Transverse colon (tissue), 4 donors: ENCODE measurements around the gene RHOT1. TPM values are rescaled to one million over a fixed set of nuclear protein-coding genes. Genes with fewer than 3 reads are reported as not detected.

ENCODE experiments used
- DNase-seq: peaks from one replicate; pipeline ENCODE4 v3.0.0-alpha.2; 2019
- H3K27ac ChIP-seq, 4 donors: fragments of 200-600 bp; sonication (generic); 2 replicates each; pipeline ENCODE4 v1.5.1; 2016 to 2018; ENCODE audit warnings: inconsistent platforms in 4 of 4
- H3K27me3 ChIP-seq: fragments of 200-600 bp; sonication (generic); 2 replicates; pipeline ENCODE4 v1.5.1; 2017; ENCODE audit warnings: inconsistent platforms
- H3K36me3 ChIP-seq, 4 donors: fragments of 200-600 bp; sonication (generic); 2 replicates each; pipeline ENCODE4 v1.5.1; 2017 to 2019; ENCODE audit warnings: inconsistent platforms in 4 of 4
- H3K4me1 ChIP-seq, 4 donors: fragments of 200-600 bp; sonication (generic); 2 replicates each; pipeline ENCODE4 v1.5.1; 2017 to 2020; ENCODE audit warnings: inconsistent platforms in 4 of 4
- H3K4me3 ChIP-seq, 4 donors: fragments of 200-600 bp; sonication (generic); 1 replicate in 1 of 4; 2 replicates in 3 of 4; pipeline versions ENCODE4 v1.5.1 to v1.6.1; 2017 to 2019; ENCODE audit warnings: inconsistent platforms in 4 of 4
- H3K9me3 ChIP-seq, 2 donors: fragments of 200-600 bp; sonication (generic); 2 replicates each; pipeline ENCODE4 v1.5.1; 2017 to 2019; ENCODE audit warnings: inconsistent platforms in 2 of 2
- CTCF ChIP-seq, 5 experiments: fragments of 200-600 bp in 3 of 5; fragments of 450-650 bp in 2 of 5; sonication (generic) in 3 of 5; IDR thresholded peaks; 1 replicate in 2 of 5; 2 replicates in 3 of 5; pipeline ENCODE4 v1.5.1; 2016 to 2017; ENCODE audit warnings: antibody characterized with exemption in 5 of 5, inconsistent platforms in 3 of 5, mild to moderate bottlenecking in 2 of 5, moderate library complexity in 1 of 5
- EP300 ChIP-seq: sonication (generic); formaldehyde crosslinking; IDR thresholded peaks from one replicate; pipeline ENCODE4 v1.6.1; 2017; ENCODE audit warnings: antibody characterized with exemption, low read depth
- POLR2A ChIP-seq: fragments of 450-650 bp; IDR thresholded peaks from one replicate; pipeline ENCODE4 v1.6.1; 2016; ENCODE audit warnings: antibody characterized with exemption, mild to moderate bottlenecking, moderate library complexity
- POLR2AphosphoS5 ChIP-seq, 3 donors: sonication (generic); formaldehyde crosslinking; IDR thresholded peaks; one replicate each; pipeline ENCODE4 v1.6.1; 2016; ENCODE audit warnings: antibody characterized with exemption in 3 of 3
- WGBS, 2 donors: methylation state at CpG; one replicate each; pipeline ENCODE4 v1.1.5; 2018; ENCODE audit warnings: low coverage in 1 of 2; 5-methylcytosine and 5-hydroxymethylcytosine counted together
- in situ Hi-C, 4 donors: fragments of 200-750 bp; cut with MboI; loops; one replicate each; pipeline versions ENCODE4 v1.15.0 to v1.15.1; 2017; ENCODE audit warnings: low sequenced_read_pairs in 3 of 4, low pct_ligation_motif_present in 1 of 4, low pct_unique_long_range_greater_than_20kb in 1 of 4
- intact Hi-C: fragments of 100-400 bp; cut with DNase I; formaldehyde crosslinking; loops from one replicate; pipeline ENCODE4 v1.15.1; 2023; ENCODE audit warnings: low total_unique reads
- total RNA-seq, 4 donors: library from RNA; depleted of rRNA; stranded (reverse); fragments of >200 nt; gene quantifications; one replicate each; pipeline ENCODE4 v1.1.0, GENCODE V29; 2016

The RHOT1 gene
- total RNA-seq, 4 donors from 2014 or later: 10.5 to 43.3 (median 30.8) TPM

GRCh38 chr17:32256012-32256700, 113.9 kb downstream of the RHOT1 start:
- no peak overlapping the region for H3K27ac ChIP-seq
- 18 to 25% methylated on average over 3 to 9 of the region's 9 CpGs for WGBS, 2 donors
- no peaks in the 10 kb centered on the region for H3K36me3 ChIP-seq
- no peak overlapping the region for H3K4me3 ChIP-seq
- intact Hi-C loops: no loop called here
- H3K4me1 ChIP-seq: peaks cover 0 to 9% (median 5%) of the 10 kb centered on the region in 4 donors
- H3K27me3 ChIP-seq: no peaks in the 10 kb centered on the region
- no peak for DNase-seq
- TF ChIP-seq POLR2A (no peak), CTCF (IDR thresholded peaks at IDR 0.05) (no peak), EP300 (no peak), POLR2AphosphoS5 (IDR thresholded peaks at IDR 0.05) (no peak)
- no peaks in the 10 kb centered on the region for H3K9me3 ChIP-seq
- in situ Hi-C loops: loop anchor here in 2 of 4 donors (5.0 kb wide), 1 partner anchor 61 kb away; no protein-coding TSS in a partner anchor

GRCh38 chr17:32256701-32257019, 114.4 kb downstream of the RHOT1 start:
- H3K4me3 ChIP-seq: no peak overlapping the region
- H3K9me3 ChIP-seq: no peaks in the 10 kb centered on the region
- in situ Hi-C loops (loop anchor here in 2 of 4 donors (5.0 kb wide), 1 partner anchor 61 kb away; no protein-coding TSS in a partner anchor), intact Hi-C loops (no loop called here)
- TF ChIP-seq CTCF (IDR thresholded peaks at IDR 0.05) (no peak), EP300 (no peak), POLR2A (no peak), POLR2AphosphoS5 (IDR thresholded peaks at IDR 0.05) (no peak)
- no peak overlapping the region for H3K27ac ChIP-seq
- H3K27me3 ChIP-seq: no peaks in the 10 kb centered on the region
- DNase-seq: no peak
- peaks cover 0 to 13% (median 5%) of the 10 kb centered on the region in 4 donors for H3K4me1 ChIP-seq
- 69 to 80% methylated on average over 1 to 4 of the region's 9 CpGs for WGBS, 2 donors
- H3K36me3 ChIP-seq: no peaks in the 10 kb centered on the region

- WGBS, 2 donors: 81 to 82% methylated on average over 6 to 18 of the region's 18 CpGs
- Histone ChIP-seq H3K27ac (no peak overlapping the region), H3K36me3 (no peaks in the 10 kb centered on the region), H3K4me3 (no peak overlapping the region), H3K4me1 (peaks cover 0 to 13% (median 5%) of the 10 kb centered on the region in 4 donors), H3K9me3 (no peaks in the 10 kb centered on the region), H3K27me3 (peaks cover 14% of the 10 kb centered on the region)
- DNase-seq: no peak
- in situ Hi-C loops: loop anchor here in 2 of 4 donors (5.0 kb wide), 1 partner anchor 59 kb away; no protein-coding TSS in a partner anchor
- intact Hi-C loops: no loop called here
- no peak for TF ChIP-seq POLR2AphosphoS5 (IDR thresholded peaks at IDR 0.05)
- no peak for TF ChIP-seq EP300
- no peak for TF ChIP-seq CTCF (IDR thresholded peaks at IDR 0.05)
- no peak for TF ChIP-seq POLR2A
Observed at GRCh38 chr17:32258383-32259140, 116.3 kb downstream of the RHOT1 start.

- H3K4me1 ChIP-seq: peaks cover 0 to 14% (median 5%) of the 10 kb centered on the region in 4 donors
- TF ChIP-seq POLR2AphosphoS5 (IDR thresholded peaks at IDR 0.05) (no peak), EP300 (no peak), CTCF (IDR thresholded peaks at IDR 0.05) (no peak), POLR2A (no peak)
- H3K36me3 ChIP-seq: no peaks in the 10 kb centered on the region
- peaks cover 24% of the 10 kb centered on the region for H3K27me3 ChIP-seq
- H3K27ac ChIP-seq: no peak overlapping the region
- H3K9me3 ChIP-seq: no peaks in the 10 kb centered on the region
- no peak overlapping the region for H3K4me3 ChIP-seq
- in situ Hi-C loops: loop anchor here in 2 of 4 donors (5.0 kb wide), 1 partner anchor 58 kb away; no protein-coding TSS in a partner anchor
- 75 to 86% methylated on average over 1 to 4 of the region's 4 CpGs for WGBS, 2 donors
- no peak for DNase-seq
- intact Hi-C loops: no loop called here
Observed at GRCh38 chr17:32259586-32259985, 117.3 kb downstream of the RHOT1 start.
